GM18873 (cell line): ENCODE results near the gene BPIFB6.

ENCODE experiments used
- ATAC-seq: cut with Tn5 transposase; IDR thresholded peaks from one replicate; pipeline ENCODE4 v1.9.1; 2021; ENCODE audit warnings: mild to moderate bottlenecking, moderate library complexity, moderate number of reproducible peaks; ENCODE audit not compliant: unreplicated experiment, low FRiP score

Gene BPIFB6

GRCh38 chr20:33015114-33015484, 16.3 kb upstream of the BPIFB6 start:
- ATAC-seq: no peak

- ATAC-seq: no peak
These were observed 15.5 kb upstream of the BPIFB6 start for GRCh38 chr20:33015700-33016580.

- no peak for ATAC-seq
These were observed 14.8 kb upstream of the BPIFB6 start for GRCh38 chr20:33016581-33017109.

- no peak for ATAC-seq
These were observed 13.9 kb upstream of the BPIFB6 start for GRCh38 chr20:33017542-33017941.

- no peak for ATAC-seq
These were observed 13.1 kb upstream of the BPIFB6 start for GRCh38 chr20:33018169-33018931.

GRCh38 chr20:33019465-33020277, 11.8 kb upstream of the BPIFB6 start:
- no peak for ATAC-seq

GRCh38 chr20:33020278-33021161, 10.9 kb upstream of the BPIFB6 start:
- ATAC-seq: no peak

- no peak for ATAC-seq
These were observed 9.6 kb upstream of the BPIFB6 start for GRCh38 chr20:33021879-33022278.

- ATAC-seq: no peak
These were observed 9.2 kb upstream of the BPIFB6 start for GRCh38 chr20:33022289-33022688.

- no peak for ATAC-seq
These were observed 8.6 kb upstream of the BPIFB6 start for GRCh38 chr20:33022694-33023438.

GRCh38 chr20:33023439-33024242, 7.8 kb upstream of the BPIFB6 start:
- ATAC-seq: no peak

GRCh38 chr20:33024243-33024560, 7.2 kb upstream of the BPIFB6 start:
- ATAC-seq: no peak

- ATAC-seq: no peak
These were observed 6.7 kb upstream of the BPIFB6 start for GRCh38 chr20:33024609-33025317.

- no peak for ATAC-seq
These were observed 6.1 kb upstream of the BPIFB6 start for GRCh38 chr20:33025318-33025876.

GRCh38 chr20:33026072-33026778, 5.2 kb upstream of the BPIFB6 start:
- ATAC-seq: no peak

GRCh38 chr20:33026779-33027759, 4.4 kb upstream of the BPIFB6 start:
- ATAC-seq: no peak
